ENCODE data around the gene PEX11B.

The PEX11B gene

DNA sequence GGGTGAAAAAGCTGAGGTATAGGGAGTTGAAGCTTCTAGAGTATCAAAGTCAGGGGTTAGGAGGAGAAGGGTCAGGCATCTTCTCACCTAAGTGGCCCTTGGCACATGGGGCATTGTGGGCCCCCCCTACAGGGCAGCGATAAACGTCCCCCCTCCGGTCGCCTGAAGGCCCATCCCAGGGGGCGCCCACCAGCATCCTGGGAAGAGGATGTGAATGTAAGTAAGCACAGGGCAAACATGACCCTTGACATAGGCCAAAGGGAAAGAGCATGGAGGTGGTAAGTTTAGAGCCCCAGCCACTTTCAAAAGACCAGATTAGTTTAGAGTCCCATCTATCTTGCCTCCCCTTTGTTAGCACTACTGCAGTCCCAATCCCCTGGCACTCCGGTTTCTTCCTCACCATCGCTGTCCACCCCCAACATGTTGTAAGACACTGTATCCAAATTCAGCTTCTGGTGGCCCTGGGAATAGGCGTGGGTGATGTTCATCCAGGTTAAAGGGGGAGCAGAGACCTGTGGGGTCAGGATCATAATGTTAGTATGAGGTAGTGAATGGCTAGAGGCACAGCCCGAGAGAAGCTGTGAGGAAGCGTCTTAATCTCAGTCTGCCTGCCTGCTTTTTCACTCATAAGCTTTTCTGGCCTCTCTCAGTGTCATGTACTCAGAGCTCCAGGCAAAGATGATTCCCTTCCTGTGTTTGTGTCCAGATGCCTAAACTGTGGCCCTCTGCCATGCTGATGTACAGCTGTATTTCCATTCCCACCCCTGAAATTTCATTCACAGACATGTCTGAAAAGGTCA lies 11.4 kb downstream of the PEX11B start:
- POLR2A ChIA-PET, result interaction anchor here (0.7 to 2.2 kb wide), 3 partner anchors 15 to 64 kb away, joined by 4 to 15 read pairs (median 4); partner anchors contain the start of gene NUDT17
- CTCF ChIA-PET, result interaction anchor here (1.7 to 16.0 kb wide), 5 partner anchors 9 to 70 kb away, joined by 6 to 469 read pairs (median 114); partner anchors contain the start of genes ANKRD35 and NUDT17

GRCh38 chr1:145901312-145902021 lies 17.1 kb downstream of the PEX11B start:
- CTCF ChIA-PET, result interaction anchor here (1.0 to 9.1 kb wide), 4 partner anchors 8 to 56 kb away, joined by 3 to 114 read pairs (median 10); partner anchors contain the start of genes ITGA10 and NUDT17
- no peak for DNase-seq (ENCODE audit: low read depth, low spot score)

More for the DNA sequence above, 11.4 kb downstream of the PEX11B start:
- DNase-seq (ENCODE audit: low read depth, low spot score), result no peak
- TF ChIP-seq, protein P1, sequence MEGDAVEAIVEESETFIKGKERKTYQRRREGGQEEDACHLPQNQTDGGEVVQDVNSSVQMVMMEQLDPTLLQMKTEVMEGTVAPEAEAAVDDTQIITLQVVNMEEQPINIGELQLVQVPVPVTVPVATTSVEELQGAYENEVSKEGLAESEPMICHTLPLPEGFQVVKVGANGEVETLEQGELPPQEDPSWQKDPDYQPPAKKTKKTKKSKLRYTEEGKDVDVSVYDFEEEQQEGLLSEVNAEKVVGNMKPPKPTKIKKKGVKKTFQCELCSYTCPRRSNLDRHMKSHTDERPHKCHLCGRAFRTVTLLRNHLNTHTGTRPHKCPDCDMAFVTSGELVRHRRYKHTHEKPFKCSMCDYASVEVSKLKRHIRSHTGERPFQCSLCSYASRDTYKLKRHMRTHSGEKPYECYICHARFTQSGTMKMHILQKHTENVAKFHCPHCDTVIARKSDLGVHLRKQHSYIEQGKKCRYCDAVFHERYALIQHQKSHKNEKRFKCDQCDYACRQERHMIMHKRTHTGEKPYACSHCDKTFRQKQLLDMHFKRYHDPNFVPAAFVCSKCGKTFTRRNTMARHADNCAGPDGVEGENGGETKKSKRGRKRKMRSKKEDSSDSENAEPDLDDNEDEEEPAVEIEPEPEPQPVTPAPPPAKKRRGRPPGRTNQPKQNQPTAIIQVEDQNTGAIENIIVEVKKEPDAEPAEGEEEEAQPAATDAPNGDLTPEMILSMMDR (IDR thresholded peaks at IDR 0.05; ENCODE audit: insufficient read depth, low read length, missing control alignments), result no peak
- no peak overlapping the region for H3K4me3 ChIP-seq (ENCODE audit: low read depth, low read length)

GRCh38 chr1:145898756-145899155 lies 19.8 kb downstream of the PEX11B start:
- H3K4me3 ChIP-seq (ENCODE audit: low read depth, low read length), result no peak overlapping the region
- TF ChIP-seq, protein P1 (IDR thresholded peaks at IDR 0.05; ENCODE audit: insufficient read depth, low read length, missing control alignments), result no peak
- CTCF ChIA-PET, result interaction anchor here (9.1 kb wide), 1 partner anchor 10 kb away, joined by 114 read pairs; the partner anchor contains the start of gene ITGA10
- DNase-seq (ENCODE audit: low read depth, low spot score), result no peak
- POLR2A ChIA-PET, result interaction anchor here (1.5 kb wide), 1 partner anchor 10 kb away, joined by 4 read pairs; no protein-coding TSS in a partner anchor

More at GRCh38 chr1:145901312-145902021, 17.1 kb downstream of the PEX11B start:
- H3K4me3 ChIP-seq (ENCODE audit: low read depth, low read length), result no peak overlapping the region
- POLR2A ChIA-PET, result no interaction called here
- TF ChIP-seq, protein P1 (IDR thresholded peaks at IDR 0.05; ENCODE audit: insufficient read depth, low read length, missing control alignments), result no peak

DNA sequence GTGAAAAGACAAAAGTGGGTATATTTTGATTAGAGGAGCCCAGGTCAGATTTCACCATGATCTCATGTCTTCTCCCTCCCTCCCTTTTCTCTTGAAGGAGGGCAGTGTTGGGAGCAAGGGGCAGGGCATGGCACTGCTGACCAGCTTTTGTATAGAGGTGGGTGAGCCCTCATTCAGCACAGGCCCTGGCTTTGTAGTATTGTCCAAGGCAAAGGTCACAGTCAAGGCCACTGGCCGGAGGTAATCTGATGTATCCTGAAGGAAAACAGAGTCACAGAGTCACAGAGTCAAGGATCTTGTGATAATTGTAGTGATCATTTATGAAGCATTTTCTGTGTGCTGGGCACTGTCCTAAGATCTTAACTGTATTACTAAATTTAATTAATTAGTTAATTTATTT lies 20.5 kb downstream of the PEX11B start:
- no peak for DNase-seq (ENCODE audit: low read depth, low spot score)
- CTCF ChIA-PET, result interaction anchor here (9.1 kb wide), 1 partner anchor 11 kb away, joined by 114 read pairs; the partner anchor contains the start of gene ITGA10
- POLR2A ChIA-PET, result no interaction called here
- TF ChIP-seq, protein P1 (IDR thresholded peaks at IDR 0.05; ENCODE audit: insufficient read depth, low read length, missing control alignments), result no peak
- no peak overlapping the region for H3K4me3 ChIP-seq (ENCODE audit: low read depth, low read length)

GRCh38 chr1:145895471-145895870 lies 23.0 kb downstream of the PEX11B start:
- TF ChIP-seq, protein P1 (IDR thresholded peaks at IDR 0.05; ENCODE audit: insufficient read depth, low read length, missing control alignments), result no peak
- POLR2A ChIA-PET, result no interaction called here
- DNase-seq (ENCODE audit: low read depth, low spot score), result no peak
- CTCF ChIA-PET, result interaction anchor here (0.9 to 9.1 kb wide), 7 partner anchors 9 to 49 kb away, joined by 3 to 114 read pairs (median 3); partner anchors contain the start of genes ANKRD35 and ITGA10
- no peak overlapping the region for H3K4me3 ChIP-seq (ENCODE audit: low read depth, low read length)
